Mesothelial cell of epicardium (in vitro differentiated cells): ENCODE measurements around the gene SFXN4. TPM values are rescaled to one million over a fixed set of nuclear protein-coding genes. Genes with fewer than 3 reads are reported as not detected.

Experiments used
- DNase-seq, 2 experiments: peaks; one replicate each; pipeline ENCODE4 v3.0.0; 2021; ENCODE audit warnings: low spot score in 2 of 2; ENCODE audit not compliant: unreplicated experiment in 2 of 2
- H3K27ac Mint-ChIP-seq: 2 replicates; pipeline ENCODE4 v1.8.0; 2021; ENCODE audit warnings: mixed read lengths
- H3K27me3 Mint-ChIP-seq: 2 replicates; pipeline ENCODE4 v1.8.0; 2021; ENCODE audit warnings: low read depth, mixed read lengths
- H3K36me3 Mint-ChIP-seq: 2 replicates; pipeline ENCODE4 v1.8.0; 2021; ENCODE audit warnings: mixed read lengths
- H3K4me1 Mint-ChIP-seq: 2 replicates; pipeline ENCODE4 v1.8.0; 2021; ENCODE audit warnings: mixed read lengths
- H3K4me3 Mint-ChIP-seq: 2 replicates; pipeline ENCODE4 v1.8.0; 2021; ENCODE audit warnings: mild to moderate bottlenecking, moderate library complexity, mixed read lengths
- H3K9me3 Mint-ChIP-seq: 2 replicates; pipeline ENCODE4 v1.8.0; 2021; ENCODE audit warnings: mixed read lengths
- total RNA-seq: library from RNA; stranded (reverse); gene quantifications from 3 replicates; pipeline ENCODE4 v1.2.1, GENCODE V29; 2021
- TF ChIP-seq, protein P1 (sequence below): fragments of 200-600 bp; sonication (generic); IDR thresholded peaks from one replicate; pipeline ENCODE4 v1.5.0; 2021; ENCODE audit warnings: antibody characterized with exemption; ENCODE audit not compliant: unreplicated experiment

SFXN4 gene
- total RNA-seq, 1 donor from 2014 or later: 37.2 TPM

DNA sequence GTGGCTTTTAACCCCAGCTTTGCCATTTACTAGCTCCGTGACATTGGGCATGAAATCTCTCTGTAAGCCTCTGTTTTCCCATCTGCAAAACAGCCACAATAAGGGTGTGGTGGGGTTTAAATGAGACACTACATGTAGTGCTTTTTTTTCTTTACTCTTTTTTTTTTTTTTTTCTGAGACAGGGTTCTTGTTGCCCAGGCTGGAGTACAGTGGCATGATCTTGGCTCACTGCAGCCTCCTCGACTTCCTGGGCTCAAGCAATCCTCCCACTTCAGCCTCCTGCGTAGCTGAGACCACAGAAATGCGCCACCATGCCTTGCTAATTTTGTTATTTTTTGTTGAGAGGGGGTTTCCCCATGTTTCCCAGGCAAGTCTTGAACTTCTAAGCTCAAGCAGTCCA is 69.9 kb downstream of the SFXN4 start:
- Mint-ChIP-seq H3K27me3 (no peaks in the 10 kb centered on the region), H3K36me3 (no peaks in the 10 kb centered on the region), H3K27ac (no peak overlapping the region), H3K4me3 (no peak overlapping the region), H3K9me3 (no peaks in the 10 kb centered on the region), H3K4me1 (peaks cover 5% of the 10 kb centered on the region)
- TF ChIP-seq, protein P1, sequence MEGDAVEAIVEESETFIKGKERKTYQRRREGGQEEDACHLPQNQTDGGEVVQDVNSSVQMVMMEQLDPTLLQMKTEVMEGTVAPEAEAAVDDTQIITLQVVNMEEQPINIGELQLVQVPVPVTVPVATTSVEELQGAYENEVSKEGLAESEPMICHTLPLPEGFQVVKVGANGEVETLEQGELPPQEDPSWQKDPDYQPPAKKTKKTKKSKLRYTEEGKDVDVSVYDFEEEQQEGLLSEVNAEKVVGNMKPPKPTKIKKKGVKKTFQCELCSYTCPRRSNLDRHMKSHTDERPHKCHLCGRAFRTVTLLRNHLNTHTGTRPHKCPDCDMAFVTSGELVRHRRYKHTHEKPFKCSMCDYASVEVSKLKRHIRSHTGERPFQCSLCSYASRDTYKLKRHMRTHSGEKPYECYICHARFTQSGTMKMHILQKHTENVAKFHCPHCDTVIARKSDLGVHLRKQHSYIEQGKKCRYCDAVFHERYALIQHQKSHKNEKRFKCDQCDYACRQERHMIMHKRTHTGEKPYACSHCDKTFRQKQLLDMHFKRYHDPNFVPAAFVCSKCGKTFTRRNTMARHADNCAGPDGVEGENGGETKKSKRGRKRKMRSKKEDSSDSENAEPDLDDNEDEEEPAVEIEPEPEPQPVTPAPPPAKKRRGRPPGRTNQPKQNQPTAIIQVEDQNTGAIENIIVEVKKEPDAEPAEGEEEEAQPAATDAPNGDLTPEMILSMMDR: no peak
- no peak for DNase-seq

DNA sequence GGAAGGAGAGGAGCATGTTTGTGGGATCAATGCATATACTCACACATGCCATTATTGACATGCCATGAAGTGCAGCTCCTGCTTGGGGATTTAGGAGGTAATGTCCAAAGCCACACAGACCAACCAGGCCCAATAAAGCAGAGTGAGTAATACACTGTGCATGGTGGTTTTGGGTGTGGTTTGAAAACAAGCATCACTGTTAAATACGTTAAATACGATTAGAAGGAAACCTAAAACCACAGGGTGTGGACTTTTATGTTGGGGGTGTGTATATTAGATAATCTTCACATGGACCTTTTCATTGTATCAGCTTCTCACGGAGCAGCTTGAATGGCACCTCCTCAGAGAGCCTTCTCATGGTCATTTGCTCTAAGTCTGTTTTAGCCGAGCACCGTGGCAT is 74.5 kb downstream of the SFXN4 start:
- peaks cover 5% of the 10 kb centered on the region for H3K4me1 Mint-ChIP-seq
- TF ChIP-seq, protein P1: no peak
- H3K27ac Mint-ChIP-seq: no peak overlapping the region
- no peak overlapping the region for H3K4me3 Mint-ChIP-seq
- H3K27me3 Mint-ChIP-seq: no peaks in the 10 kb centered on the region
- no peaks in the 10 kb centered on the region for H3K9me3 Mint-ChIP-seq
- H3K36me3 Mint-ChIP-seq: no peaks in the 10 kb centered on the region
- DNase-seq: no peak

Other genes starting within 250 kb of the SFXN4 start
- gene NANOS1, start 136.0 kb downstream of the SFXN4 start, total RNA-seq: 4.1 to 4.6 TPM (median 4.4 TPM) in 3 replicates
- gene EIF3A, start 84.9 kb downstream of the SFXN4 start, total RNA-seq: 145 to 148 TPM (median 145 TPM) in 3 replicates
- 38.4 to 40.3 TPM (median 39.6 TPM) in 3 replicates for gene DENND10, start 61.6 kb downstream of the SFXN4 start, total RNA-seq
- gene PRDX3, start 13.1 kb upstream of the SFXN4 start, total RNA-seq: 85.7 to 91.5 TPM (median 86.5 TPM) in 3 replicates
- gene GRK5, start 41.9 kb upstream of the SFXN4 start, total RNA-seq: 13.6 to 14.5 TPM (median 14.0 TPM) in 3 replicates